ENCODE data around the gene IDH2.

DNA sequence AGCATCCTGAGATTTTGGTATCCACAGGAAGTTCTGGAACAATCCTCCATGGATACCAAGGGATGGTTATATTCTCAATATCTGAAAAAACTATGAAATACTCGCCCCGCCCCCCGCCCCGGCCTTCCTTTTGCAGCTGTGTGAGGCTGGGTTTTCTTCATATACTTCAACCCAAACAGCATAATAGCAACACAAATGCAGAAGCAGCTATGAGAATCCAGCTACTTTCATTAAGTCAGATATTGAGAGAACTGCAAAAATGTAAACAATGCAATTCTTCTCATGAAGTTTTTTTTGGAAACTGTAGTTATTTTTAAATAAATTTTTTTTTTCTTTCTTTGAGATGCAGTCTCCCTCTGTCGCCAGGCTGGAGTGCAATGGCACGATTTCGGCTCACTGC lies 10.9 kb upstream of the IDH2 start:
- TF ChIP-seq TAF1 (conservative IDR thresholded peaks at IDR 0.05) = no peak
- TF ChIP-seq EGR1 (IDR thresholded peaks at IDR 0.05; ENCODE audit: low read depth in 2 of 2) = no peak
- TF ChIP-seq, protein P1, sequence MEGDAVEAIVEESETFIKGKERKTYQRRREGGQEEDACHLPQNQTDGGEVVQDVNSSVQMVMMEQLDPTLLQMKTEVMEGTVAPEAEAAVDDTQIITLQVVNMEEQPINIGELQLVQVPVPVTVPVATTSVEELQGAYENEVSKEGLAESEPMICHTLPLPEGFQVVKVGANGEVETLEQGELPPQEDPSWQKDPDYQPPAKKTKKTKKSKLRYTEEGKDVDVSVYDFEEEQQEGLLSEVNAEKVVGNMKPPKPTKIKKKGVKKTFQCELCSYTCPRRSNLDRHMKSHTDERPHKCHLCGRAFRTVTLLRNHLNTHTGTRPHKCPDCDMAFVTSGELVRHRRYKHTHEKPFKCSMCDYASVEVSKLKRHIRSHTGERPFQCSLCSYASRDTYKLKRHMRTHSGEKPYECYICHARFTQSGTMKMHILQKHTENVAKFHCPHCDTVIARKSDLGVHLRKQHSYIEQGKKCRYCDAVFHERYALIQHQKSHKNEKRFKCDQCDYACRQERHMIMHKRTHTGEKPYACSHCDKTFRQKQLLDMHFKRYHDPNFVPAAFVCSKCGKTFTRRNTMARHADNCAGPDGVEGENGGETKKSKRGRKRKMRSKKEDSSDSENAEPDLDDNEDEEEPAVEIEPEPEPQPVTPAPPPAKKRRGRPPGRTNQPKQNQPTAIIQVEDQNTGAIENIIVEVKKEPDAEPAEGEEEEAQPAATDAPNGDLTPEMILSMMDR (IDR thresholded peaks at IDR 0.05; ENCODE audit: low read depth, low read length, missing input control) = no peak
- TF ChIP-seq, protein P2, sequence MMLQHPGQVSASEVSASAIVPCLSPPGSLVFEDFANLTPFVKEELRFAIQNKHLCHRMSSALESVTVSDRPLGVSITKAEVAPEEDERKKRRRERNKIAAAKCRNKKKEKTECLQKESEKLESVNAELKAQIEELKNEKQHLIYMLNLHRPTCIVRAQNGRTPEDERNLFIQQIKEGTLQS (IDR thresholded peaks at IDR 0.05) = no peak

Measured in liver (tissue), 3 donors.